Stimulated activated CD4-positive, alpha-beta T cell treated with anti-CD3 and anti-CD28 coated beads, Interleukin-1b, Interleukin-23, amount 100 ng/mL, for 1 hour (primary cell): Measurements from ENCODE around the gene IFT43.

ENCODE experiments used
- DNase-seq, 2 donors: peaks; one replicate each; pipeline ENCODE4 v3.0.0-alpha.2; 2020; ENCODE audit warnings: low read depth in 2 of 2

Gene IFT43

DNA sequence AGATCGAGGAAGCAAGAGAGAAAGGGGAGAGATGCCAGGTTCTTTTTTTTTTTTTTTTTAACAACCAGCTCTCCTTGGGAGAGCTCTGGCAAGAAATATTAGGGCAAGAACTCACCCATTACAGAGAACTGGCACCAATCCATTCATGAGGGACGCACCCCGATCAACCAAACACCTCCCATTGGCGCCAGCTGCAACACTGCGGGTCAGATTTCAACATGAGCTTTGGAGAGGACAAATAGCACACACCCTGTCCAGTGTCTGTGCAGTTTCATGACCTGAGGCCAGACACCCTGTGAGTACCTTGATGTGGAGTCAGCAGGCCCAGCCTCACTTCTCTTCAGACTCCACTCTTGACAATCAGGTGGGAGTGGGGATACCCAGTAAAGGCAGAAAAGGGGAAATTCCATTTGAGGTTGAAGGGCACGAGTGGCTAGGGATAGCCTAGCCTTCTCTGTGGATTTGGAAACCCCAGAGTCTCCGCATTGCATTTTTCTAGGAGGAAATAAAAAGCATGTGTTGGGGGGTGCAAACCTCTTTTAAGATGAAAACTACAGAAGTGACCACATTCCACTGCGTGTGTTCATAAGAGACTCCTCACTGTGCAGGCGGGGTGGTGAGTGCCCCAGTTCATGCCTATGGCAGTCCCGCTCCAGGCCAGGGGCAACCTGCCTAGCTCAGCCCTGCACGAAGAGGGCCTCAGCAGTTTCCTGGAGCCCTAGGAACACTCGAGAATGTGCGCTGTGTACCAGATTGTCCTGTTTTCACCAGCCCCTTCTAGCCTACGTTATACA lies 123.7 kb downstream of the IFT43 start:
- DNase-seq, result no peak

DNA sequence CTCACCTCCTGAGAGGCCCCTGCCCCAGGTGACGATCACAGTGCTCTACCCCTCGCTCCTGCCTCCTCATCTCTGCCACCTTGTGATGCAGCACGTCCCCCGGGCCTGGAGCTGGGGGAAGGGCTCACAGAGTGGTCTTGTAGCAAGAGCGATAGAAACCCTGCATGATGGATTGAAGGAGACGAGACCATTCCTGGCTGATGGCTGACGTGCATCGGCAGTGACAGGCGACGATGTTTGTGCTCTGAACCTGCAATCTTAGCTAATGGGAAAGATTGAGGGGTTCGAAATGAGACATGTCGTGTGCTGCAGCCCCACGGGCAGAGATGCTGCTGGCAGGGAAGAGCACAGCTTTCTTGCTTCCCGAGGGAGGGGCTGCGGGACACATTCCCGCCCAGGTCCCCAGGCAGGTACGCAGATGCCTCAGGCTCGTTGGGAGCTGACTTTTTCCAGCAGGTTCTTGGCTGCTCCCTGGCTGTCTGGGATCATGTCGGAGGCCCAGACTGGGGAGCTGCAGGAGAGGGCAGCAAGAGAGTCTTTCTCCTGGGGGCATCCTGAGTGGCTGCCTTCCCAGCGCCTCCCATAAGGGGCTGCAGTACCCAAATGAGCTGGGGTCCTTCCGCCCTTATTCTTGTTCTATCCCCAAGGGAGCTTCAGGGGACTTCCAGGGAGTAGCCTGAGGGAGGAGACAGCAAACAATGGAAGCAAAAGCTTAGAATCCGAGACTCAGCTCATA lies 127.5 kb downstream of the IFT43 start:
- DNase-seq, result no peak

DNA sequence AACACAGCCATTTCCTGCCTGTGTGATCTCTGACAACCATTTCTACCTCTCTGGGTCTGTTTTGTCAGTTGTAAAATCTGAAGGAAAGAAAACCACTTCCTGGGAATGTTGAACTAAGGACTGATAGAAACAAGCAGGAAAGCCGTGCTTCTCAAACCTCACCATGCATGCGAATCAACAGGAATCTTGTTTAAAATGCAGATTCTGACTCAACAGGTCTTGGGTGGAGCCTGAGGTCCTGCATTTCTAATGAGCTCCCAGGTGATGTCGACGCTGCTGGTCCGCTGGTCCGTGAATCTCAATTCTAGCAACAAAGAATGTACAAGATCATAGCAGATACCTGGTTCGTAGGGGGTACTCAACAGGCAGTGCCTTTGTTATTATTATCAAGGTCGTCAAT lies 128.1 kb downstream of the IFT43 start:
- no peak for DNase-seq

DNA sequence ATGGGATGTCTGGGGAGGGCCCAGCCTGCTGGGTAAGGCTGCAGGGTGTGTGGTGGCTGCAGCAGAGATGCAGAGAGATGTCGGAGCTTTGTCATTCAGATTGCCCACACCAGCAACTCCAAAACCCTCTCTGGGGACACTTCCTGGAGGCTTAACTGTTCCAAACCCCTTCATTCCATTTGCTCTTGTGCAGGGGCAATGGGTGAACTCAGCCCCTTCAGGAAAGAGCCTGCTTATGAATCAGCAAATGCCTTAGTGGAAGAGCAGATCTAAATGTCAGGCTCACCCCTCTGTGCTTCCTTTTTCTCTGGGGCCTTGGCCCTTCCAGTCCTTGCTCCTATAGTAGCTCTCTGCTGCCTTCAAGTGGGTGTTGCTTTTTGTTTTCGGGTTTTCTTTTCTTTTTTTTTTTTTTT lies 129.5 kb downstream of the IFT43 start:
- no peak for DNase-seq

DNA sequence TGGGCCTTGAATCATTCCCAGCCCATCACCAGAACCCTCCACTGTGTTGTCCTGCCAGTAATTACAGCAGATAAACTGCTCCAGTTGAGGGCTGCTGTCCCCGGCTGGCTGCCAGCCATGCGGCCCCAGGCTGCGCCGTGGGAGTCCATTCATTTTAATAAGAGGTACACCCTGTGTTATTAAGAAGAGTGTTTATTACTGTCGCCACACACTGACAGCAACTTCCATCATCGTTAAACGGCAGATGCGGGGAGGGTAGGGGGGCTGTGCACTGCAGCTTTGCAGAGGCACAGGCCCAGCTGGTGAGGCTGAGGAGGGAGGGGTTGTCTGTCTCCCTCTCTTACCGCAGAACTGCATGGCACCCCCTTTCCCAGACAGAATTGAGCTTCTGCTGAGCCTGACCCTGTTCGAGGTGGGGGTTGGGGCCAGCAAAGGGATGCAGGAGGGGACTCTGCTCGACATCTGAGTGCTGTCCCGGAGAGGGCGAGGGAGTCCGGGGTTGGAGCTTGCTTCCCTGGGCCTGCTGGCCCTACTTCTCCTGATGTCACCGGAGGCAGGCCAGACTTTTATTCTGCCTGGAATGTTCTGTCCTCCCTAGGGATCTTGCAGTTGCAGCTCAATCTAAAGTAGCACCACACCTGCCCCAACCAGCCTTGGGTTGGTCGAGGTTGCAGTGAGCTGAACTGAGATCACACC lies 132.4 kb downstream of the IFT43 start:
- DNase-seq, result no peak

DNA sequence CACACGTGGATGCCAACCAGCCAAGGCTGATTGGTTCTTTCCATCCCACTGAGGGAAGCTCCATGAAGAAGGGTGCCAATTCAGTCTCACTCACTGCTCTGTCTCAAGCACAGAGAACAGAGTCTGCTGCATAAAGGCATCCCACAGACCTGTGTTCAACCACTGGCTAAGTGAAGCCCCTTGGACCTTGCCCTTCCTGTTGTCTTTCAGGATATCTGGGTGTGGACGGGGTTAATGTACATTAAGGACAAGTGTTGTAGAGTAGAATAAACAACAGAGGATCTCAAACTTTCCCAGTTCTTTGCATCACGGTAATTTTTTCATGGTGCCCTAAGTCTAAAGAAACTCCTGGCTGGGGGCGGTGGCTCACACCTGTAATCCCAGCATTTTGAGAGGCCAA lies 133.0 kb downstream of the IFT43 start:
- no peak for DNase-seq

DNA sequence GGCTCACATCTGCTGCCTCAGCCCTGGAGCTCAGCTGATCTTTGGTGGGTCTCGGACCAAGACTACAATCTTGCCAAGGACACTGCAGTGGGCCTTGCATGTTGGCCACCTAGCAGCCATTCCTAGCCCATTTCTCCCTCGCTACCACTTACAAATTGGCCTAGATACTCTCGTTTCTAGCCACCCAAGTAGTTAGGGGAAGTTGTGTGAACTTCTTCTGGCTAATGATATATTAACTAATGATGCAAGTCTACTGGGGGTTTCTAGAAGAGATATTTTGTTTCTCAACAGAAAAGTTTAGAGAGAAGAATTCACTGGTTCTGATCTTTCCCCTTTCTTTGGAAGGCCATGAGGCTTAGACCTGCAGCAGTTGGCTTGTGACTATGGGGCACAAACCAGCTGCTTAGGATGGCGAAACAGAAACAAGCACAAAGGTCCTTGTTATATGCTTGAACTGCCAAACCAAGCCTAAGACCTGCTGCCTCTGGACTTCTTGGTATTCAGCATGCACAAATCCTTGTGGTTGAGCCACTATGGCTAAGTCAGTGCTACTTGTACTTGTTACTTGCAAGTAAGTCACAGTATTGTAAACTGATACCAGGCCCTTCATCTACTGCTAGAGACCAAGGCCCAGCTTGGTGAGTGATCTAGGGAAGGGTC lies 135.7 kb downstream of the IFT43 start:
- DNase-seq, result no peak

DNA sequence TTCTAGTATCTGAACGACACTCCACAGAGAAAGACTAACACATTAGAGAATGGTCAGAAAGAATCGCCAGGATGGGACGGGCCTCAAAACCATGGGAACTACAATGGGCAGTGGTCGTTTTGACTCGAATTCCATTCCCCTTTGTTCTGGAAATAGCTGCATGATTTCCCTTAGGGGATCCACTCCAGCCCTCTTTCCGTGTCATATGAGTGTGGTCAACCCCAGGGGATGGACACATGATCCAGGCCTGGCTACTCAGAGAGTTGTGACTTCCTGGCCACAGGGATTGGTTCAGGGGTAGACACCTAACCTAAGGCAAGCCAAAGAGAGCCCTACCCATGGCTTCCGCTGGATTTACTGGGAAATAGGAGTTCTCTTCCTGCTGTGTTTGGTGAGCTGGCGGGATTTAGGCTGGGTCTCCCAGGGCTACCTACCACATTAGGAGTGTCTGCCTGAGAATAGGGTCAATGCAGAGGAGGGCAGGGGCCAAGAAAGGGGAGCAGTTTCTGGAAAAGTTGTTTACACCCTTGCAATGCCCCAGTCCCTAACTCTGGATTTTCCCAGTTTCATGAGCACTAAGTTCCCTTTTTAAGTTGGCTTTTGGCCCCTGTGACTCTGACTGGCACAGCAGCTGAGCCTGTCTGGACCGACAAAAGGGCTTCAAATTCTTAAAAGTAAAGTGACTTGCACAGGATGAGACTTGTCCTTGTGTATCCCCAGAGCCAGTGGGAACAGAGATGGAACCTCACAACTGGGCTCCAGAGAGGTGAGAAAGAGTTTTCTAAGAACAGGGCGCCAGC lies 138.1 kb downstream of the IFT43 start:
- DNase-seq, result no peak

DNA sequence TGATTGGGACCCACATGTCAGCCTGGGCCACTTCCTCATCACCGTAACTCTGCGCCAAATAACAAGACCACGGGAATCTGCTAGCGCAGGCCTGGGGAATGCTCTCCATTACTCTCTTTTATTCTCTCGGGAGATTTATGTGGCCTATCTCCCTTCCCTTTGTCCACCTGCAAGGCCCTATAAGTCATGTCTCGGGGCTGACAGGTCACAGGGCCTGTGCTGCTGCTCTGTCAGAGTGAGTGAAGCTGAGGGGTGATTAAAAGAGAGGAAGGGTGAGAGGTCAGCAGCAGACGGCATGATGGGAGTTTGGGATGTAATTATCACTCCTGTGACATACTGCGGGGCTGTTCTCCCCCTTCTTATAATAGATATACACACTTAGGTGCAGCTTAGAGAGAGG lies 139.9 kb downstream of the IFT43 start:
- no peak for DNase-seq

DNA sequence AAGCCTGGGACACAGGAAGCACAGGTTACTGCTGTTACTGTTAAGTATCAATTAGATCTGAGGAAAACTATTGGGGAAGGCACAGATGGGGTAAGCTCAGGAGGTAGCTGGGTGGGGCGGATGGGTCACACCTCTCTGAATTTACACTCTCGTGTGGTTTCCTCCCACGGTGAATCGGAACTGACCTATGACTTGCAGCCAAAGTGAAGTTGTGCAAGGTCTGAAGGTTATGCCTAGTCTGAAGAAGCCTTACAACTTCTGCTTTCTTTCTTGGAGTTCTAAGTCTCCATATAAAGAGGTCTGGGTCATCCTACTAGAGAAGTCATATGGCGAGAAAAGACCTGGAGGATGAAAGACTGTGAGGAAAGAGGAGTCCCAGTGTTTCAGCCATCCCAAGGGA lies 140.5 kb downstream of the IFT43 start:
- DNase-seq, result no peak

DNA sequence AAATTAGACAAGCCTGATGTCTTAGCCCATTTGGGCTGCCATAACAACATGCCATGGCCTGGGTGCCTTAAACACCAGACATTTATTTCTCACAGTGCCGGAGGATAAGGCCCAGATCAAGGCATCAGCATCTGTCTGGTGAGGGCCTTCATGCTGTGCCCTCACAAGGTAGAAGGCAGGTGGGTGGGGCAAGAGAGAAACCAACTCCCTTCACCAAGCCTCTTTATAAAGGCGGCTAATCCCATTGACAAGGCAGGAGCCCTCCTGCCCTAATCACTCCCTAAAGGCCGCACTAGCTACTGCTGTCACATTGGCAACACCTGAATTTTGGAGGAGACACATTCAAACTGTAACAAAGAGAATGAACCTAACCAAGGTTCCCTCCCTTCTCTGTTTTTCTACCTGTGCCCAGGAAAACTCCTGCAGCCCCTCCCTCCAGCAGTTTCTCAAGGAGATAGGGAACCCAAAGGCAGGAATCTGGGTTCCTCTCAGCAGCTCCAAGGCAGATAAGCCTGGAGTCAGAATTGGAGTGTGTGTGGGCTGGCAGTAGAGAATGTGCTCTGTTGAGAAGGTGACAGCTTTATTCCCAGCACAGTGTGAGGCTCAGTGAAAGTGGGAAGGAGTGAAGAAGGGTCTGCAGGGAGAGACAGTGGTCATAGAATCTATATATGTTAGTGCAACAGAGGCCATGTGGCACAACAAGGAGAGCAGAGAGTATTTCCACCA lies 144.5 kb downstream of the IFT43 start:
- no peak for DNase-seq

DNA sequence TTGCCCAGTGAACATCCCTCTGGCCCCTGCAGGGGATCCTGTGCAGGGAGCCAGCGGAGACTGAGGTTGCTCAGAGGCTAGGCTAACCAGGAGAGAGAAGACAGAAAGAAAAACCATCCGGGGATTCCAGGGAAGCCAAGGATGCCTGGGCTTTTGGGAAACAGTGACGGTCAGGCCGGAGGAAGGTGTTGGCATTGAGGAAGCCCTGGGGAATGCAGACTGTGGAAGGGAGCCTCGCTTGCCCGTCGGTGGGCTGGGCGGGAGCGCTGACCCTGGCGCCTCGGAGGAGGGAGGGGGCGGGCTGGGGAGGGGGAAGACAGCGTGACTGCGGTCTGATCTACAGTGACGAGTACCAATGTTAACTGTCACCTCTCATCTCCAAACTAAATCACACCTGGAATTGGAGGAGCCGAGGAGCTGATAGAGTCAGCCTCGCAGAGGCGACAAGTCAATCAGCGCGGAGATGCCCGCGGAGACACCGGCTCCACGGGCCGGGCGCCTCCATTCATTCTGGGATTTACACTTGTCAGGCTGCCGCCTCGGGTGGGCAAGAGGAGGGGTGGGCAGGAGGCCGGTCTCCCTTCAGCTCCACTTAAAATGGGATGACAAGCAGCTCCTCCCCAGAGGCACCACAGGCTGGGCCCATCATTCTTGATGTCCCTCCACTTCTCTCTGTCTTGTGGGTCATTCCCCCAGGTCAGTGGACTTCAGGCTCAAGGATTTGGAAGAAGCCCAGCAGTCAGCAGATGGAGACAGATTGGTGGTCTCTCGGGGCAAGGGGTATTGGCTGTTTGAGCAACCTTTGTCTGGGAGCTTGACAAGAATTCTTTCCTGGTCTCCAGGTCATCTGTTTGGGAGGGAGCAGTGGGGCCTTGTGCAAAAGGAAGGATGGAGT lies 145.8 kb downstream of the IFT43 start:
- DNase-seq, result no peak

DNA sequence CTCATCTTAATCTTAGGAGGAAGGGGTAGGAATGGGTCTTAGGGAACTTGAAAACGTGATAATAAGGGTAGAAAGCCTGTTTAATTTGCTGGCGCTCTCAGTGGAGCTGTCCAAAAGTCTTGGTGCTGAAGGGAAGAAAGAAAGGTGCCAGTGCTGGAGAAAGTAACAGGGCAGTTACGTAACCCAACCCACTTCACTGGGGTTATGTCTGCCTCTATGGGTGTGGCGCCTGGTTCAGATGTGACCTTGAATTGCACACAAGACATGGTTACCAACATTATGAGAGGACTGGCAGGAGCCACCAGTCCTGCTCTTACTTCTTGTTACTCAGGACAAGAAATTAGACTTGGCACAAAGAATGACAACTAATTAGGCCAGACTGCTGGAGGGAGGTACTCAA lies 147.5 kb downstream of the IFT43 start:
- DNase-seq, result no peak
